Thyroid gland (tissue), 4 donors: Measurements from ENCODE around the gene AGR3. TPM values are rescaled to one million over a fixed set of nuclear protein-coding genes. Genes with fewer than 3 reads are reported as not detected.

Experiments
- DNase-seq, 2 donors: peaks; one replicate each; pipeline ENCODE4 v3.0.0-alpha.2; 2019
- H3K27ac ChIP-seq, 3 donors: fragments of 200-600 bp; sonication (generic); 1 replicate in 2 of 3; 2 replicates in 1 of 3; pipeline ENCODE4 v1.5.1; 2016 to 2019; ENCODE audit warnings: mild to moderate bottlenecking in 1 of 3, moderate library complexity in 1 of 3
- H3K27me3 ChIP-seq: fragments of 200-600 bp; sonication (generic); one replicate; pipeline ENCODE4 v1.5.1; 2019
- H3K36me3 ChIP-seq, 2 donors: fragments of 200-600 bp; sonication (generic); one replicate each; pipeline ENCODE4 v1.5.1; 2016 to 2019
- H3K4me1 ChIP-seq, 2 donors: fragments of 200-600 bp; sonication (generic); one replicate each; pipeline ENCODE4 v1.5.1; 2017 to 2019
- H3K4me3 ChIP-seq, 3 donors: fragments of 200-600 bp; sonication (generic); replicated peaks in 1 of 3; 1 replicate in 2 of 3; 2 replicates in 1 of 3; pipeline ENCODE4 v1.5.1; 2016; ENCODE audit warnings: mild to moderate bottlenecking in 1 of 3
- H3K9me3 ChIP-seq: fragments of 200-600 bp; sonication (generic); one replicate; pipeline ENCODE4 v1.5.1; 2017
- CTCF ChIP-seq, 6 experiments: fragments of 200-600 bp in 3 of 6; fragments of 450-650 bp in 3 of 6; sonication (generic) in 3 of 6; IDR thresholded peaks; one replicate each; pipeline ENCODE4 v1.5.1; 2016 to 2019; ENCODE audit warnings: antibody characterized with exemption in 6 of 6, mild to moderate bottlenecking in 2 of 6, inconsistent platforms in 1 of 6, moderate library complexity in 1 of 6
- POLR2A ChIP-seq, 2 donors: fragments of 450-650 bp; IDR thresholded peaks; one replicate each; pipeline ENCODE4 v1.6.1; 2017; ENCODE audit warnings: antibody characterized with exemption in 2 of 2, mild to moderate bottlenecking in 2 of 2, moderate library complexity in 1 of 2
- WGBS, 2 donors: methylation state at CpG; one replicate each; pipeline ENCODE4 v1.1.5; 2017; 5-methylcytosine and 5-hydroxymethylcytosine counted together
- intact Hi-C: fragments of 100-400 bp; cut with DNase I; formaldehyde crosslinking; loops from one replicate; pipeline ENCODE4 v1.15.1; 2023
- total RNA-seq, 4 donors: library from RNA; depleted of rRNA; stranded (reverse); fragments of >200 nt; gene quantifications; one replicate each; pipeline ENCODE4 v1.2.3, GENCODE V29; 2016

The AGR3 gene
- total RNA-seq, 4 donors from 2014 or later, result 1.9 to 7.5 TPM; not detected in 2

GRCh38 chr7:16833373-16833772, 48.4 kb downstream of the AGR3 start:
- TF ChIP-seq POLR2A (IDR thresholded peaks at IDR 0.05) (no peak), CTCF (IDR thresholded peaks at IDR 0.05) (no peak)
- no peak for DNase-seq
- H3K9me3 ChIP-seq, result no peaks in the 10 kb centered on the region
- no peaks in the 10 kb centered on the region for H3K27me3 ChIP-seq
- no peaks in the 10 kb centered on the region for H3K4me1 ChIP-seq
- H3K27ac ChIP-seq, result no peak overlapping the region
- intact Hi-C loops, result no loop called here
- H3K4me3 ChIP-seq, result no peak overlapping the region
- no peaks in the 10 kb centered on the region for H3K36me3 ChIP-seq
- WGBS, 2 donors, result 89 to 97% methylated on average over 1 of the region's 1 CpG

GRCh38 chr7:16826060-16826459, 55.7 kb downstream of the AGR3 start:
- Histone ChIP-seq H3K36me3 (no peaks in the 10 kb centered on the region), H3K27ac (no peak overlapping the region), H3K4me1 (no peaks in the 10 kb centered on the region), H3K27me3 (no peaks in the 10 kb centered on the region), H3K4me3 (no peak overlapping the region), H3K9me3 (no peaks in the 10 kb centered on the region)
- intact Hi-C loops, result no loop called here
- DNase-seq, result no peak
- no peak for TF ChIP-seq CTCF (IDR thresholded peaks at IDR 0.05)
- TF ChIP-seq POLR2A (IDR thresholded peaks at IDR 0.05), result no peak

GRCh38 chr7:16822029-16822428, 59.8 kb downstream of the AGR3 start:
- no peak for DNase-seq
- H3K27me3 ChIP-seq, result no peaks in the 10 kb centered on the region
- H3K36me3 ChIP-seq, result no peaks in the 10 kb centered on the region
- no peak overlapping the region for H3K4me3 ChIP-seq
- 78 to 83% methylated on average over 3 of the region's 3 CpGs for WGBS, 2 donors
- no peaks in the 10 kb centered on the region for H3K9me3 ChIP-seq
- H3K27ac ChIP-seq, result no peak overlapping the region
- no peak for TF ChIP-seq POLR2A (IDR thresholded peaks at IDR 0.05)
- no peak for TF ChIP-seq CTCF (IDR thresholded peaks at IDR 0.05)
- intact Hi-C loops, result no loop called here
- H3K4me1 ChIP-seq, result no peaks in the 10 kb centered on the region

- no peaks in the 10 kb centered on the region for H3K4me1 ChIP-seq
- H3K4me3 ChIP-seq, result no peak overlapping the region
- 94 to 95% methylated on average over 3 of the region's 3 CpGs for WGBS, 2 donors
- H3K9me3 ChIP-seq, result no peaks in the 10 kb centered on the region
- intact Hi-C loops, result no loop called here
- H3K27ac ChIP-seq, result no peak overlapping the region
- no peaks in the 10 kb centered on the region for H3K36me3 ChIP-seq
- DNase-seq, result no peak
- TF ChIP-seq CTCF (IDR thresholded peaks at IDR 0.05), result no peak
- no peak for TF ChIP-seq POLR2A (IDR thresholded peaks at IDR 0.05)
- H3K27me3 ChIP-seq, result no peaks in the 10 kb centered on the region
These were observed 63.1 kb downstream of the AGR3 start for GRCh38 chr7:16818732-16819131.

- intact Hi-C loops, result no loop called here
- TF ChIP-seq POLR2A (IDR thresholded peaks at IDR 0.05) (no peak), CTCF (IDR thresholded peaks at IDR 0.05) (no peak)
- DNase-seq, result no peak
These were observed 64.2 kb downstream of the AGR3 start for GRCh38 chr7:16817536-16817935.

More at GRCh38 chr7:16817536-16817935, 64.2 kb downstream of the AGR3 start:
- Histone ChIP-seq H3K36me3 (no peaks in the 10 kb centered on the region), H3K9me3 (no peaks in the 10 kb centered on the region), H3K27me3 (no peaks in the 10 kb centered on the region), H3K4me3 (no peak overlapping the region), H3K27ac (no peak overlapping the region), H3K4me1 (no peaks in the 10 kb centered on the region)
- 90 to 94% methylated on average over 1 of the region's 1 CpG for WGBS, 2 donors
